Astrocyte of the cerebellum (primary cell): ENCODE data around the gene CCDC90B.

ENCODE experiments used
- DNase-seq: peaks from one replicate; pipeline ENCODE4 v3.0.0-alpha.2; 2011; ENCODE audit warnings: low read depth
- H3K4me3 ChIP-seq: 2 replicates; pipeline ENCODE4 v1.5.1; 2011; ENCODE audit warnings: mild to moderate bottlenecking, low read depth, low read length, moderate library complexity
- in situ Hi-C: cut with HindIII; loops from 2 replicates; pipeline ENCODE4 v1.10.0; 2017; ENCODE audit warnings: low sequenced_read_pairs
- TF ChIP-seq, protein P1 (sequence below): IDR thresholded peaks from 2 replicates; pipeline ENCODE4 v1.5.1; 2012; ENCODE audit warnings: low read length, low read depth, moderate library complexity, mild to moderate bottlenecking; ENCODE audit errors: missing control alignments

The CCDC90B gene

DNA sequence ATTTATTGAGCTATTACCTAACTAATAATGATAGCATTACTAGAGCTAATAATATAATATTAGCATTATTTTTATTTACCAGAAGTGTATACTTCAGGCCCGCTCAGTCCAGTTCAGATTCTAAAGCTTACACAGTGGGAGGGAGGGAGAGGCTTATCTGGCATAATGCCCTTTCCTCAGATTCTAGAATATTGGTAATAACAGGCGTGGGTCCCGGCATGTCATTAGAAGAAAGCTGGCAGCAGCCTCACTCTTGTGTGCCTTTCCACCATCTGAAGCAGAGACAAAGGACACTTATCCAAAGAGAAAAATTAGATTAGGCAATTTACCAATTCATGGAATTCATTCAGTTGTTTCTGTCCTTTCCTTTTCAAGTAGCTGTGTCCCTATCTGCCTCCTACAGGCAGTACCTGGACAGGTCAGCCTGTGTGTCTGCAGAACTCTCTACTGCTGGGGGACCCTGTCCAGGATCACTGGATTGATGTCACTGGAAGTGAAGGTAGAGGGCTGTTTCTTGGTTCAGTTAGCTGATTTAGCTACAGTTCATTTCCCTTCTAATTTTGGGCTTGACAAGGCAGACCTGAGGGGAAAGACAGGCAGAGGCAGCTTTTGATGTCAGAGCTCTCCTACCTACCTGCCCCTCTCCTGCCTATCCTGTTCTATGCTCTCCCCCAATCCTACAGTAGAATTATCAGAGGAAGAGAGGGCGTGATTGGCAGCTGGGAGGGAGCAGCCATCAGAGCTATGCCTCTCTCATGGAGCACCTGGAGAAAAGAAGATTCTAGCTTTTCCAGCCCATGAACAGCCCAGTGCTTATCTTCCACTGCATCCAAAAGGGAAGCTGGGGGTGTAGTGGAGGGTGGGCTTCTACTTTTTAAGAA is 20.3 kb upstream of the CCDC90B start:
- TF ChIP-seq, protein P1, sequence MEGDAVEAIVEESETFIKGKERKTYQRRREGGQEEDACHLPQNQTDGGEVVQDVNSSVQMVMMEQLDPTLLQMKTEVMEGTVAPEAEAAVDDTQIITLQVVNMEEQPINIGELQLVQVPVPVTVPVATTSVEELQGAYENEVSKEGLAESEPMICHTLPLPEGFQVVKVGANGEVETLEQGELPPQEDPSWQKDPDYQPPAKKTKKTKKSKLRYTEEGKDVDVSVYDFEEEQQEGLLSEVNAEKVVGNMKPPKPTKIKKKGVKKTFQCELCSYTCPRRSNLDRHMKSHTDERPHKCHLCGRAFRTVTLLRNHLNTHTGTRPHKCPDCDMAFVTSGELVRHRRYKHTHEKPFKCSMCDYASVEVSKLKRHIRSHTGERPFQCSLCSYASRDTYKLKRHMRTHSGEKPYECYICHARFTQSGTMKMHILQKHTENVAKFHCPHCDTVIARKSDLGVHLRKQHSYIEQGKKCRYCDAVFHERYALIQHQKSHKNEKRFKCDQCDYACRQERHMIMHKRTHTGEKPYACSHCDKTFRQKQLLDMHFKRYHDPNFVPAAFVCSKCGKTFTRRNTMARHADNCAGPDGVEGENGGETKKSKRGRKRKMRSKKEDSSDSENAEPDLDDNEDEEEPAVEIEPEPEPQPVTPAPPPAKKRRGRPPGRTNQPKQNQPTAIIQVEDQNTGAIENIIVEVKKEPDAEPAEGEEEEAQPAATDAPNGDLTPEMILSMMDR, result no peak
- in situ Hi-C loops, result no loop called here
- no peak overlapping the region for H3K4me3 ChIP-seq
- DNase-seq, result no peak

DNA sequence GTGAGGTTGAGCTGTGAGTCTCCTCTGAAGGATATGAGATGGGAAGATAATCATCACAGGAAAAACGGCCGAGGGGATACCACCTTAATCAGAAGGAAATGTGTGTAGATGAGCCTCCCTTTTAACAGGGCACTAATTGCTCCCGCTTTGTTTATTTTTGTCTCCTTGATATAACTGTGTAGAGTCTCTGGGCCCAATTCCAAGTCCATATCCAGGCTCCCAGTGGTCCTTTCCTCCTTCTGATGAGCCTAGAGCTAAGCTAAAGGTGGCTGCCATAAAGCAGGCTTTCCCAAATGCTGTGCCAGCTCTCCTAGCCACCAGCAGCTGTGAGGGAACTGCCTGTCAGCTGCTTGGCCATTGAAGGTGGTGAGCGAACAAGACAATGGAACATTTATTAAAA is 17.1 kb upstream of the CCDC90B start:
- TF ChIP-seq, protein P1, result no peak
- DNase-seq, result no peak
- in situ Hi-C loops, result no loop called here
- H3K4me3 ChIP-seq, result no peak overlapping the region

DNA sequence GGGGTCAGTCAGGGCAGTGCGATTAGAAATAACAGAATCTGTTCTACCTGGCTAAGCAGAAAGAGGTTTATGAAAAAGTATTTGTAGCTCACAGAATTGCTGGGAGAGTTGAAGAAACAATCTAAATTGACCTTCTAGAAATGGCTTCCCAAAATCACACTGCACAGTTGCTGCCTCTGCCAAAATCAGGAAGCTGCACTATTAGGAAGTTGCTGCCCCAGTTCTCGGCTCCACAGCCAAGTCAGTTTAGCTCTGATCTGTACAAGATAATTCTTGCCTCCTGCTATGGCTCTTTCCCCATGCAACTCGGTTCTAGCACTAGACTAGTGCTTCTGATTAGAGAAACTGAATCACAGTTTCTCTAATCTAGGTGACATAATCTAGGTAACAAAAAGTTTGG is 16.0 kb upstream of the CCDC90B start:
- TF ChIP-seq, protein P1, result no peak
- DNase-seq, result no peak

DNA sequence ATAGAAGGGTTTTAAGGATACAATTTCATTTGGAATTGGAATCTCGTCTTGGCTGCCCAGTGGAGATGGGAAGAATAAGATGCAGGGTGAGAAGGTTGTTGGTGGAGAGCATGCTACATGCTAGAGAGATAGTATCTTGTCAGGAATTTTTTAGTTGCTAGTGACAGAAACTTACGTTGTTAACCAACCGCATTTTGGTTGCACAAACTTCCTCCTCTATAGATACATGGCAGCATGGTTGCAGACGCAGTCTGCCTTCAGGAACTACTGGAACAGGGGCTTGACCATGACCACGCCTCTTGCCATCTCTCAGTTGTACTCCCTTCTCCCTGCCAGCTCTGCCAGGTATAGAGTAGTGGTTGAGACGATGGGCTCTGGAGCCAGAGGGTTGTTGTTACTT is 13.5 kb upstream of the CCDC90B start:
- TF ChIP-seq, protein P1, result no peak
- H3K4me3 ChIP-seq, result no peak overlapping the region
- no peak for DNase-seq
- in situ Hi-C loops, result no loop called here

More for the DNA sequence above, 16.0 kb upstream of the CCDC90B start:
- no peak overlapping the region for H3K4me3 ChIP-seq
- in situ Hi-C loops, result no loop called here

DNA sequence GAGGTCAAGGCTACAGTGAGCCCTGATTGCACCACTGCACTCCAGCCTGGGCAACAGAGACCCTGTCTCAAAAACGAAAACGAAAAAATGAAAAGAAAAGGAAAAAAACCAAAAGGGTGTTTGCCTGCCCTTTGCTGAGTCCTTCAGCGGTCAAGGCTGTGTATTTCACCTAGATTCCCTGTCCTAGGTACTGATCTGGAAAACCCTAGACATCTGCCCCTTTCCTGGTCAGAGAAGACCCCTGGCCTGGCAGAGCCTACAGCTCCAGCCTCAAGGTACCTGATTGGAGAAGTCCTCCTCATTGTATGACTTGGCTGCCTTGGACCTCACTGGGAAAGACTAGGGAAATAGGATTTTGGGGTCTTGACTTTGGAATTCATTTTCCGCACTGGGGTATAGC is 8.0 kb upstream of the CCDC90B start:
- TF ChIP-seq, protein P1, result no peak
- DNase-seq, result no peak
- no peak overlapping the region for H3K4me3 ChIP-seq
- in situ Hi-C loops, result no loop called here

DNA sequence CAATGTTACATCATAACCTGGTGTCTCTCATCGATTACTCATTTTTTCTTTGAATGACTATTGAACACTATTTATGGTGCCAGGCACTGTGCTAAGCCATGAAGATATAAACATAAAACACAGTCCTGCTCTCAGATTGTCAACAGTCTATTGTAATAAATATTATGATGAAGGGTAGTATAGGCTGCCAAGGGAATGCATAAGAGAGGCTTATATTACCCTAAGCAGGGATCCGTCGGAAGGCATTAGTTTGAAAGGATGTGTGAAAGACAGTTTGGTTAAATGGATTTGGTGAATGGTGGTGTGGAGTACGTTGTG is 7.2 kb upstream of the CCDC90B start:
- no peak overlapping the region for H3K4me3 ChIP-seq
- in situ Hi-C loops, result no loop called here
- TF ChIP-seq, protein P1, result no peak
- no peak for DNase-seq
